ENCODE data around the gene TCP10L.

The TCP10L gene

GRCh38 chr21:32572574-32573420, 12.5 kb downstream of the TCP10L start:
- DNase-seq (ENCODE audit: extremely low read depth, low read depth): no peak
- TF ChIP-seq, protein P1, sequence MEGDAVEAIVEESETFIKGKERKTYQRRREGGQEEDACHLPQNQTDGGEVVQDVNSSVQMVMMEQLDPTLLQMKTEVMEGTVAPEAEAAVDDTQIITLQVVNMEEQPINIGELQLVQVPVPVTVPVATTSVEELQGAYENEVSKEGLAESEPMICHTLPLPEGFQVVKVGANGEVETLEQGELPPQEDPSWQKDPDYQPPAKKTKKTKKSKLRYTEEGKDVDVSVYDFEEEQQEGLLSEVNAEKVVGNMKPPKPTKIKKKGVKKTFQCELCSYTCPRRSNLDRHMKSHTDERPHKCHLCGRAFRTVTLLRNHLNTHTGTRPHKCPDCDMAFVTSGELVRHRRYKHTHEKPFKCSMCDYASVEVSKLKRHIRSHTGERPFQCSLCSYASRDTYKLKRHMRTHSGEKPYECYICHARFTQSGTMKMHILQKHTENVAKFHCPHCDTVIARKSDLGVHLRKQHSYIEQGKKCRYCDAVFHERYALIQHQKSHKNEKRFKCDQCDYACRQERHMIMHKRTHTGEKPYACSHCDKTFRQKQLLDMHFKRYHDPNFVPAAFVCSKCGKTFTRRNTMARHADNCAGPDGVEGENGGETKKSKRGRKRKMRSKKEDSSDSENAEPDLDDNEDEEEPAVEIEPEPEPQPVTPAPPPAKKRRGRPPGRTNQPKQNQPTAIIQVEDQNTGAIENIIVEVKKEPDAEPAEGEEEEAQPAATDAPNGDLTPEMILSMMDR (IDR thresholded peaks at IDR 0.05; ENCODE audit: low read depth, low read length): no peak

DNA sequence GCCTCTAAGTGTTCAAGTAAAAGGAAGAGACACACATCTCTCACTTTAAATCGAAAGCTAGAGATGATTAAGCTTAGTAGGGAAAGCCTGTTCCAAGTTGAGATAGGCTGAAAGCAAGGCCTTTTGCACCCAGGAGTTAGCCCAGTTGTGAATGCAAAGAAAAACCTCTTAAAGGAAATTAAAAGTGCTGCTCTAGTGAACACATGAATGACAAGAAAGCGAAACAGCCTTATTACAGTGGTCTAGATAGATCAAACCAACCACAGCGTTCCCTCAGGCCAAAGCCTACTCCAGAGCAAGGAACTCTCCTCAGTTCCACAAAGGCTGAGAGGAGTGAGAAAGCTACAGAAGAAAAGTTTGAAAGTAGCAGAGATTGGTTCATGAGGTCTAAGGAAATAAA, 14.9 kb downstream of the TCP10L start:
- TF ChIP-seq, protein P1 (IDR thresholded peaks at IDR 0.05; ENCODE audit: low read depth, low read length): no peak
- no peak for DNase-seq (ENCODE audit: extremely low read depth, low read depth)

DNA sequence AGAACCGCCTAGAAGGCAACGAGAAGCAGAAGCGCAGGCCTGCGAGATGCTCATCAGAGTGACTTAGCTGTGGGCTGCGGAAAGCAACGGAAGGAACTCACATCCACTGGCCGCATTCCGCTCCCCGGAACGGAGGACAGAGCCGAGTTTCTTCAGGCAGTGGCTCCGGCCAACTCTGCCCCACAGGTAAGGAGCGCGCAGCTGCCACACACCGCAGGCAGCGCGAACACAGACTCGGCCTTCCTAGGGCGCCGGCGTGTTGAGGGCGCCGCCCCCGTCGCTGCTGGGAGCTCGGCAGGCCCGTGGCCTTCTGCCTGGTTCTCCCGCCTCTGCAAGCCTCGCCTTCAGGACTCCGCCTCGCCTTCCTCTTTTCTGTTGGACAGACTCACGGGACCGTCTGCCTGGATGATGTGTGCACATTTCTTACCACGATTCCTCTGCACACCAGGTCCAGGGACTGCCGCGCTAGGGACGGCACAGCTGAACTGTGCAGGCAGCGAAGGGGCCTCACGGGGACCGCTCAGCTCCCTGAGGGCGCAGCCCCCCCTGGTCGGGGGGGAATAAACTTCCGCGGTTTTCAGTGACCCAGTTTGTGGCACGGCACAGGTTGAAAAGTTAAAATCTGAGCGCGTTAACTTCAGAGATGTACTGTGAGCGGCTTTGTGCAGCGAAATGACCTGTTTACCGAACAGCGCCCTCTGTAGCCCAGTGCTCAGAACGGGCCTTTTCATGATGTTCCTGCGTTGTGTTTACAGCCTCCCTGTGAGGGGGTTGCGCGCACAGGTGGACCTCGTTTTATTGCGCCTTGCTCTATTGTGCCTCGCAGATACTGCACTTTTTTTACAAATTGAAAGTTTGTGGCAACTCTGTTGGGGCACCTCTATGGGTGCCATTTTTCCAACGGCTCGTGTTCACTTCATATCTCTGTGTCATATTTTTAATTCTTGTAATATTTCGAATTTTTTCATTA, 15.8 kb downstream of the TCP10L start:
- peak; percentile 40 for DNase-seq (ENCODE audit: extremely low read depth, low read depth)
- TF ChIP-seq, protein P1 (IDR thresholded peaks at IDR 0.05; ENCODE audit: low read depth, low read length): peak; percentile 88

DNA sequence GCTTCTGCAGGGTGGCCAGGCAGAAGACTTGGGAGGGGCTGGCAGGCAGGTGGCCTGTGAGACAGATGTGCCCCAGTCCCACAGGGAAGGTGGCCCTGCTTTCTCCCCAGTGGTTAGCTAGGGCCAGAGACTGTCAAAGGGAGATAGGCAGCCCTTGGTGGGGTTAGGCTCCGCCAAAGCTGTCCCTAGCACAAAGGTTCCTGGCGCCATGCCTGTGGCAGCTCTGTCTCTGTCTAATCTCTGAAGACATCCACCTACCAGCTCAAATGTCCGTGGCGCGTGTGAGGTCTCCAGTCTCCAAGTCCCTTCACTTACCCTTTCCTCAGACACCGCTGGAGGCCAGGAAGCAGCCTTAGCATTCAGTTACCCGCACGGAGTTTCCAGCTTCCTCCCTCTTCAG, 17.7 kb downstream of the TCP10L start:
- TF ChIP-seq, protein P1 (IDR thresholded peaks at IDR 0.05; ENCODE audit: low read depth, low read length): no peak
- no peak for DNase-seq (ENCODE audit: extremely low read depth, low read depth)

DNA sequence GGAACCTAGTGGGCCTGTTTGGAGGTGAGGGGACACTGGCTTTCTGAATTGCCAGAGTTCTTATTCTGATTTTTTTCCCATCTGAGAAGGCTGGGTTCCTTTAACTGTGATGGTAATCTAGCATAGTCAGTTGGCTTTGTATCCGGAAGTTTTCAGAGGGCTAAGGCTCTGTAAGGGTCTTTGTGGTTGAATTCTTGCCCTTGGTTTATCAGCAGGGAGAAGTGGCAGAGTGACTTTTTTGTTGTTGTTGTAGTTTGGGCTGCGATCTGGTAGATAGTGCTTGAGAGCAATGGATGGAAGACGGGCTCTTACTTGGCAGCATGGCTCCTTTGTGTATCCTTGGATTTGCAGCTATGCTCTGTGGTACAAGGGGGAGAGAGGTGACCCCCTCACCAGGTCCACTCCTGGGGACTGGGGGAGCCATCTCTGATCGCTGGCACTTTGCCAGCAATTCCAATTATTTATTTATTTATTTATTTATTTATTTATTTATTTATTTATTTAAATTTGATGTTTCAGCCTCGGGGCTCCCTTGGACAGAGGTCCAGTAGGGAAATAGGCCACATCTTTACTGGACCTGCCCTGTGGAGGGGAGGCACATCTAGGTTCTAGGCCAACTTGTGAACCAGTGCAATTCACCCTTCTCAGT, 18.5 kb downstream of the TCP10L start:
- DNase-seq (ENCODE audit: extremely low read depth, low read depth): no peak
- TF ChIP-seq, protein P1 (IDR thresholded peaks at IDR 0.05; ENCODE audit: low read depth, low read length): no peak

GRCh38 chr21:32565856-32566465, 19.4 kb downstream of the TCP10L start:
- DNase-seq (ENCODE audit: extremely low read depth, low read depth): no peak
- TF ChIP-seq, protein P1 (IDR thresholded peaks at IDR 0.05; ENCODE audit: low read depth, low read length): no peak
